Loucy (cell line): ENCODE results near the gene RILPL2.
"Not testable (repeated sequence)": the region's sequence is repeated elsewhere in the genome, so short reads cannot be mapped to it uniquely, and the experiment has no call there.

Source experiments
- EZH2phosphoT487 ChIP-seq: fragments of 200-600 bp; IDR thresholded peaks from 2 replicates; pipeline ENCODE4 v1.6.1; 2018; ENCODE audit warnings: antibody characterized with exemption, mild to moderate bottlenecking, moderate library complexity, borderline replicate concordance
- TF ChIP-seq, protein P1 (sequence below): fragments of 200-600 bp; sonication (generic); conservative IDR thresholded peaks from 2 replicates; pipeline ENCODE4 v1.5.1; 2014; ENCODE audit warnings: mild to moderate bottlenecking, antibody characterized with exemption, low read length

DNA sequence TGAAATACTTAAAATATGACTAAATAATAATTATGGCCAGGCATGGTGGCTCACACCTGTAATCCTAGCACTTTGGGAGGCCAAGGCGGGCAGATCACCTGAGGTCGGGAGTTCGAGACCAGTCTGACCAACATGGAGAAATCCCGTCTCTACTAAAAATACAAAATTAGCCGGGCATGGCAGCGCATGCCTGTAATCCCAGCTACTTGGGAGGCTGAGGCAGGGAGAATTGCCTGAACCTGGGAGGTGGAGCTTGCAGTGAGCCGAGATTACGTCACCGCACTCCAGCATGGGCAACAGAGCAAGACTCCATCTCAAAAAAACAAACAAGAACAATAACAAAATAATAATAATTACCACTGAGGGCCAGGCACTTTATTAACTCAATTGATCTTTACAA lies 50.9 kb downstream of the RILPL2 start:
- TF ChIP-seq, protein P1, sequence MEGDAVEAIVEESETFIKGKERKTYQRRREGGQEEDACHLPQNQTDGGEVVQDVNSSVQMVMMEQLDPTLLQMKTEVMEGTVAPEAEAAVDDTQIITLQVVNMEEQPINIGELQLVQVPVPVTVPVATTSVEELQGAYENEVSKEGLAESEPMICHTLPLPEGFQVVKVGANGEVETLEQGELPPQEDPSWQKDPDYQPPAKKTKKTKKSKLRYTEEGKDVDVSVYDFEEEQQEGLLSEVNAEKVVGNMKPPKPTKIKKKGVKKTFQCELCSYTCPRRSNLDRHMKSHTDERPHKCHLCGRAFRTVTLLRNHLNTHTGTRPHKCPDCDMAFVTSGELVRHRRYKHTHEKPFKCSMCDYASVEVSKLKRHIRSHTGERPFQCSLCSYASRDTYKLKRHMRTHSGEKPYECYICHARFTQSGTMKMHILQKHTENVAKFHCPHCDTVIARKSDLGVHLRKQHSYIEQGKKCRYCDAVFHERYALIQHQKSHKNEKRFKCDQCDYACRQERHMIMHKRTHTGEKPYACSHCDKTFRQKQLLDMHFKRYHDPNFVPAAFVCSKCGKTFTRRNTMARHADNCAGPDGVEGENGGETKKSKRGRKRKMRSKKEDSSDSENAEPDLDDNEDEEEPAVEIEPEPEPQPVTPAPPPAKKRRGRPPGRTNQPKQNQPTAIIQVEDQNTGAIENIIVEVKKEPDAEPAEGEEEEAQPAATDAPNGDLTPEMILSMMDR, result not testable (repeated sequence)
- not testable (repeated sequence) for TF ChIP-seq EZH2phosphoT487
